ENCODE measurements around the gene KRTAP12-1. TPM values are rescaled to one million over a fixed set of nuclear protein-coding genes. Genes with fewer than 3 reads are reported as not detected.
"Not testable (repeated sequence)": the region's sequence is repeated elsewhere in the genome, so short reads cannot be mapped to it uniquely, and the experiment has no call there.

The KRTAP12-1 gene
- polyA plus RNA-seq, 1 donor = not detected

GRCh38 chr21:44644878-44645277 is 37.1 kb downstream of the KRTAP12-1 start:
- DNase-seq = no peak

- DNase-seq = no peak
These were observed 38.1 kb downstream of the KRTAP12-1 start for GRCh38 chr21:44643741-44644310.

GRCh38 chr21:44640761-44641160 is 41.2 kb downstream of the KRTAP12-1 start:
- no peak for DNase-seq

- no peak for DNase-seq
These were observed 42.7 kb downstream of the KRTAP12-1 start for GRCh38 chr21:44639331-44639655.

- not testable (repeated sequence) for DNase-seq
These were observed 43.2 kb downstream of the KRTAP12-1 start for GRCh38 chr21:44638506-44639330.

GRCh38 chr21:44637851-44638348 is 44.1 kb downstream of the KRTAP12-1 start:
- DNase-seq = not testable (repeated sequence)

GRCh38 chr21:44637018-44637850 is 44.7 kb downstream of the KRTAP12-1 start, which contains the start of gene KRTAP10-10:
TSS of gene KRTAP10-10 (plus strand) at chr21:44637356. CDS start at chr21:44637418, 62 bp downstream.
- DNase-seq = no peak

GRCh38 chr21:44636209-44637017 is 45.5 kb downstream of the KRTAP12-1 start:
- no peak for DNase-seq

GRCh38 chr21:44632067-44632466 is 49.9 kb downstream of the KRTAP12-1 start:
- no peak for DNase-seq

Other genes with a start within 250 kb of the KRTAP12-1 start
- gene LRRC3, start 226.7 kb downstream of the KRTAP12-1 start, polyA plus RNA-seq (ENCODE audit: insufficient read length) = 4.6 TPM
- not detected for gene KRTAP10-1, start 142.0 kb downstream of the KRTAP12-1 start, polyA plus RNA-seq (ENCODE audit: insufficient read length)
- not detected for gene KRTAP10-2, start 130.7 kb downstream of the KRTAP12-1 start, polyA plus RNA-seq (ENCODE audit: insufficient read length)
- gene KRTAP10-3, start 123.4 kb downstream of the KRTAP12-1 start, polyA plus RNA-seq (ENCODE audit: insufficient read length) = not detected
- not detected for gene KRTAP10-4, start 108.4 kb downstream of the KRTAP12-1 start, polyA plus RNA-seq (ENCODE audit: insufficient read length)
- not detected for gene KRTAP10-5, start 101.6 kb downstream of the KRTAP12-1 start, polyA plus RNA-seq (ENCODE audit: insufficient read length)
- not detected for gene KRTAP10-6, start 89.7 kb downstream of the KRTAP12-1 start, polyA plus RNA-seq (ENCODE audit: insufficient read length)
- gene KRTAP10-7, start 81.6 kb downstream of the KRTAP12-1 start, polyA plus RNA-seq (ENCODE audit: insufficient read length) = not detected
- gene KRTAP10-8, start 70.1 kb downstream of the KRTAP12-1 start, polyA plus RNA-seq (ENCODE audit: insufficient read length) = not detected
- not detected for gene KRTAP10-9, start 55.1 kb downstream of the KRTAP12-1 start, polyA plus RNA-seq (ENCODE audit: insufficient read length)
- not detected for gene KRTAP10-10, start 44.8 kb downstream of the KRTAP12-1 start, polyA plus RNA-seq (ENCODE audit: insufficient read length)
- not detected for gene KRTAP10-11, start 35.7 kb downstream of the KRTAP12-1 start, polyA plus RNA-seq (ENCODE audit: insufficient read length)
- not detected for gene KRTAP12-4, start 27.5 kb downstream of the KRTAP12-1 start, polyA plus RNA-seq (ENCODE audit: insufficient read length)
- gene KRTAP12-3, start 24.2 kb downstream of the KRTAP12-1 start, polyA plus RNA-seq (ENCODE audit: insufficient read length) = not detected
- gene KRTAP12-2, start 15.2 kb downstream of the KRTAP12-1 start, polyA plus RNA-seq (ENCODE audit: insufficient read length) = not detected
- not detected for gene KRTAP10-12, start 15.0 kb upstream of the KRTAP12-1 start, polyA plus RNA-seq (ENCODE audit: insufficient read length)
- 0.96 TPM for gene TSPEAR, start 29.4 kb upstream of the KRTAP12-1 start, polyA plus RNA-seq (ENCODE audit: insufficient read length)
- 140 TPM for gene UBE2G2, start 119.7 kb upstream of the KRTAP12-1 start, polyA plus RNA-seq (ENCODE audit: insufficient read length)
- gene SUMO3, start 135.9 kb upstream of the KRTAP12-1 start, polyA plus RNA-seq (ENCODE audit: insufficient read length) = 113 TPM
- 298 TPM for gene PTTG1IP, start 191.5 kb upstream of the KRTAP12-1 start, polyA plus RNA-seq (ENCODE audit: insufficient read length)
- gene ITGB2, start 238.7 kb upstream of the KRTAP12-1 start, polyA plus RNA-seq (ENCODE audit: insufficient read length) = 11.8 TPM

All from left kidney (tissue), 2 donors.